EH (cell line): ENCODE data around the gene ZNF468.
A peak's percentile ranks its signal among the peaks of the same experiment; 100 is the strongest.
"Not testable (repeated sequence)": the region's sequence is repeated elsewhere in the genome, so short reads cannot be mapped to it uniquely, and the experiment has no call there.

Experiments
- DNase-seq: peaks from one replicate; pipeline ENCODE4 v3.0.0-alpha.2; 2015; ENCODE audit warnings: low read depth

ZNF468 gene

DNA sequence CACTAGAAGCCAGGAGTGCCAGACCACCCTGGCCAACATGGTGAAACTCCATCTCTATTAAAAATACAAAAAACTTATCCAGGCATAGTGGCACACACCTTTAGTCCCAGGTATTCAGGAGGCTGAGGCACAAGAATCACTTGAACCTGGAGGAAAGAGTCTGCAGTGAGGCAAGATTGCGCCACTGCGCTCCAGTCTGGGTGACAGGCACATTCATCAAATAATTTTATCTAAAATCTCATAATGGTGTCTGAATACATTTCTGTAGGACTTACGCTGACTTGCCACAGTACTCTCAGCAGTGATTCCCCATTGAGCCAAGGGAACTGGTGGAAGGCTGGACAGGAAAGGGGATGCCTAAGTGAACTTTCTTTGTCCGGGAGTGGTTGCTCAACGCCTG is 31.7 kb downstream of the ZNF468 start:
- DNase-seq: no peak

DNA sequence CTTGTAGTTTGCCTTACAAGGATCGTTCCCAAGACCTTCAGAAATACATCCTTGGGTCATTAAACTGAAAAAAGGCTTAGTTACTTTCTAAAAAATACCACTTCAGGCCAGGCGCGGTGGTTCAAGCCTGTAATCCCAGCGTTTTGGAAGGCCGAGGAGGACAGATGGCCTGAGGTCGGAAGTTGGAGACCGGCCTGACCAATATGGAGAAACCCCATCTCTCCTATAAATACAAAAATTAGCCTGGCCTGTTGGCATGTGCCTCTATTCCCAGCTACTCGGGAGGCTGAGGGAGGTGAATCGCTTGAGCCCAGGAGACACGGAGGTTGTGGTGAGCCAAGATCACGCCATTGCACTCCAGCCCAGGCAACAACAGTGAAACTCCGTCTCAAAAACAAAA is 33.7 kb downstream of the ZNF468 start:
- no peak for DNase-seq

DNA sequence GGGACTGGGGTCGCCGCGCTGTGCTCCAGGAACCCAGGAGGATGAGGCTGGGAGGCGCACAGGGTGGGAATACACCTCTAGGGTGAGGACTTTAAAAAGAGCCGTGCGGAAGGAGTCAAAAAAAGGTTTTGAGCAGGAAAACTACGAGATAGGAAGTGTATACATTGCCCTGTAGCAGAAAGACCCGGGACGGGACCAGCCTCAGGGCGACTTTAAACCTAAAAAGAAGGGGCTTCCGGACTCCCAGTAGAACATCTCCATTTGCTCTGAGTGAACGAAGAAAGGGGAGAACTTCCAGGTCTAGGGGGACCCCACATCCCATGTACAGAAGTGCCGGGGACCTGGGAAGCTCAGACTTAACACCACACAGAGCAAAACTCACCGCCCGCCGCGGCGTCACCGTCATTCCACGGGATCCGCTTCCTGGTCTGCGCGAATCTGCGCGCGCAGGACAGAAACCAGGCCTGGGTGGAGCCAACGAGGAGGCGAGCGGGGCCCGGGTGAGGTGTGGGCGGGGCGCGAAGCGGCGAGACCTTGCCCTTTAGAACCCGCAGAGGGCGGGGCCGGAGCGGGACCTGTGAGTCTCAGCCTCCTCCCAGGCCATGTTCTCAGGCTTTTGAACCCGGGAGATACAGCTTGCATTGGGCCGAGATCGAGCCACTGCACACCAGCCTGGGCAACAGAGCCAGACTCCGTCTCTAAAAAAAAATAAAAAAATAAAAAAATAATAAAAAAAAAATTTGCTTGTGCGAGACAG is 36.0 kb downstream of the ZNF468 start, which contains the start of gene ZNF28:
ZNF28 (minus strand) TSS at position 430 of the 757 bp plus-strand sequence. CDS start 3,675 bp downstream, outside the sequence.
- peak; percentile 59 for DNase-seq

DNA sequence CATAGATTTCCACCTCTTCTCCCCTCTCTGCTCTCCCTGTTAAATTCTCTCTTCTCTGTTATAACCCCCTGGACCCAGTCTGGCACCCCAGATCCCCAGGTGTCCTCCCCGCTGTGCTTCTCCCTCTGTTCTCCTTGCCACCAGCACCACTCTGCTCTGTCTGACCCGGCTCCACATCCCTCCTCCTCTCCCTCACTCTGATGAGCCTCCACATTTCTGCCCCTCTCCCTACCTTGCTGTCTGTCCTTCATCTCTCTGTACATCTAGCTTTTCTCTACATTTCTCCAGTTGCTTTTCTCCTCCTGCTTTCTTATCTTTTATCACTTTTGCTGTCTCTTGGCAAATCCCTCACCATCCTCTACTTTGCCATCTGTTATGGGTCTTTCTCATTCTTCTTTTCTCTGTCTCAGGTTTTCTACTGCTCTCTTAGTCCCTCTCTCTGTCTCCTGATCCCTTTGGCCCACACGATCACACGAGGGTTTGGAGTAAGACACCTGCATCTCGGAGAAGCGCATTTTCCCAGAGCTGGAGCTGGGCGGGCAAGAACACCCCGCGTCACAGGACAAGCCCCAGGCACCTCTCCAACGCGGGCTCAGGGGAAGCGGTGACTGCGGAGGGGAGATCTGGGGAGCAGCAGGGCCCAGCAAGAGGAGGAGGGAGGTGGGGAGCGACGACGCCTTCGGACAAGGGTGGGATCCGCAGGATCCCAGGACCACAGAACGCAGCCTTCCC is 36.8 kb downstream of the ZNF468 start:
- DNase-seq: peak; percentile 35

DNA sequence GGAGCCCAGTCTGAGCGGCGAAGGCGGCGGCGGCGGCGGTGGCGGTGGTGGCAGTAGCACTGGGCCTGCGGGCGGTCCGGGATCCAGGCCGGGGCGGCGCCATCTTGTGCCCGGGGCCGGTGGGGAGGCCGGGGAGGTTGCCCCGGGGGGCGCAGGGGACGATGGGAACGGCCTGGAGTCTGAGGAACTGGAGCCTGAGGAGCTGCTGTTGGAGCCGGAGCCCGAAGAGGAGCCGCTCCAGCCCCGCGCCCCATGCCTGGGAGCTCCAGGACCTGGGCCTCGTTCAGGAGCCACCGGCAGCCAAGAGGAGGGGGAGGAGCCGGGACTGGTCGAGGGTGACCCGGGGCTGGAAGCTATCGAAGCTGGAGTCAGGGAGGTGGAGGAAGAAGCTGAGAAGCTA is 47.6 kb downstream of the ZNF468 start:
- no peak for DNase-seq

DNA sequence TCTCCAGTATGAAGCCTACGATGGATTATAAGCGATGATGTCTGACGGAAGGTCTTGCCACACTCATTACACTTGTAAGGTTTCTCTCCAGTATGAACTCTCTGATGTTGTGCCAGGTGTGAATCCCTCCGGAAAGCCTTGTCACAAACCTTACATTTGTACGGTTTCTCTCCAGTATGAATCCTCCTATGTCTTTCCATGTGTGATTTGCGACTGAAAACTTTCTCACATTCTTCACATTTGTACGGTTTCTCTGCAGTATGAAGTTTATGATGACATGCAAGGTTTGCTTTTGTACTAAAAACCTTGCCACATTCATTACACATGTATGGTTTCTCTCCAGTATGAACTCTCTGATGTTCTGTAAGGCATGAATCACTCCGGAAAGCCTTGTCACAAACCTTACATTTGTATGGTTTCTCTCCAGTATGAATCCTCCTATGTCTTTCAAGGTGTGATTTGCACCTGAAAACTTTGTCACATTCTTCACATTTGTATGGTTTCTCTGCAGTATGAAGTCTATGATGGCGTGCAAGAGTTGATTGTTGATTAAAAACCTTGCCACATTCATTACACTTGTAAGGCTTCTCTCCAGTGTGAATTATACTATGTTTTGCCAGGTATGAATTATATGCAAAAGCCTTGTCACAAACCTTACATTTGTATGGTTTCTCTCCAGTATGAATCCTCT is 57.3 kb downstream of the ZNF468 start:
- DNase-seq: not testable (repeated sequence)

DNA sequence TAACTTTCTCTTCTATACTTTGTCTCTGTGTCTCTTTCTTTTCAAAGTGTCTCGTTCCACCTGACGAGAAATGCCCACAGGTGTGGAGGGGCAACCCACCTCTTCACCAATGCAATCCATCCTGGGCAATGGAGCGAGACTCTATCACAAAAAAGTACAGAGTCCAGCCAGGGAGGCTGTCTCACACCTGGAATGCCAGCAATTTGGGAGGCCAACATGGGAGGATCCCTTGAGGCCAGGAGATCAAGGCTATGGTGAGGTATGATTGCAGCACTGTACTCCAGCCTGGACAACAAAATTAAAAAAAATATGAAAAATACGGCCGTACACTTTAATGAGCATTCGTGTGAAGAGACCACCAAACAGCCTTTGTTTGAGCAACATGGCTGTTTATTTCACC is 68.0 kb downstream of the ZNF468 start:
- DNase-seq: no peak
